Suprapubic skin (tissue), 4 donors: ENCODE measurements around the gene TMEM179B. TPM values are rescaled to one million over a fixed set of nuclear protein-coding genes. Genes with fewer than 3 reads are reported as not detected.

Source experiments
- DNase-seq, 2 donors: peaks; one replicate each; pipeline ENCODE4 v3.0.0-alpha.2; 2019; ENCODE audit warnings: low spot score in 2 of 2
- H3K27ac ChIP-seq: fragments of 200-600 bp; sonication (generic); one replicate; pipeline ENCODE4 v1.5.1; 2019
- H3K27me3 ChIP-seq: fragments of 200-600 bp; sonication (generic); one replicate; pipeline ENCODE4 v1.5.1; 2019
- H3K36me3 ChIP-seq: fragments of 200-600 bp; sonication (generic); one replicate; pipeline ENCODE4 v1.5.1; 2019
- H3K4me1 ChIP-seq: fragments of 200-600 bp; sonication (generic); one replicate; pipeline ENCODE4 v1.5.1; 2019
- H3K4me3 ChIP-seq: fragments of 200-600 bp; sonication (generic); one replicate; pipeline ENCODE4 v1.5.1; 2019; ENCODE audit warnings: mild to moderate bottlenecking
- H3K9me3 ChIP-seq: fragments of 200-600 bp; sonication (generic); one replicate; pipeline ENCODE4 v1.5.1; 2019
- CTCF ChIP-seq, 2 donors: fragments of 200-600 bp in 1 of 2; fragments of 450-650 bp in 1 of 2; sonication (generic) in 1 of 2; IDR thresholded peaks; one replicate each; pipeline ENCODE4 v1.5.1; 2016 to 2019; ENCODE audit warnings: antibody characterized with exemption in 2 of 2, mild to moderate bottlenecking in 1 of 2, moderate library complexity in 1 of 2
- EP300 ChIP-seq: sonication (generic); formaldehyde crosslinking; IDR thresholded peaks from one replicate; pipeline ENCODE4 v1.6.1; 2017; ENCODE audit warnings: antibody characterized with exemption
- POLR2A ChIP-seq, 2 donors: fragments of 450-650 bp; IDR thresholded peaks; one replicate each; pipeline ENCODE4 v1.6.1; 2017; ENCODE audit warnings: antibody characterized with exemption in 2 of 2, mild to moderate bottlenecking in 2 of 2, moderate library complexity in 2 of 2
- POLR2AphosphoS5 ChIP-seq, 3 donors: sonication (generic); formaldehyde crosslinking; IDR thresholded peaks; one replicate each; pipeline ENCODE4 v1.6.1; 2017; ENCODE audit warnings: antibody characterized with exemption in 3 of 3
- WGBS: methylation state at CpG from one replicate; pipeline ENCODE4 v1.1.5; 2018; 5-methylcytosine and 5-hydroxymethylcytosine counted together
- total RNA-seq, 4 donors: library from RNA; depleted of rRNA; stranded (reverse); fragments of >200 nt; gene quantifications; one replicate each; pipeline ENCODE4 v1.1.0, GENCODE V29; 2016

TMEM179B gene
- total RNA-seq, 4 donors from 2014 or later = 37.6 to 72.6 (median 59.8) TPM

DNA sequence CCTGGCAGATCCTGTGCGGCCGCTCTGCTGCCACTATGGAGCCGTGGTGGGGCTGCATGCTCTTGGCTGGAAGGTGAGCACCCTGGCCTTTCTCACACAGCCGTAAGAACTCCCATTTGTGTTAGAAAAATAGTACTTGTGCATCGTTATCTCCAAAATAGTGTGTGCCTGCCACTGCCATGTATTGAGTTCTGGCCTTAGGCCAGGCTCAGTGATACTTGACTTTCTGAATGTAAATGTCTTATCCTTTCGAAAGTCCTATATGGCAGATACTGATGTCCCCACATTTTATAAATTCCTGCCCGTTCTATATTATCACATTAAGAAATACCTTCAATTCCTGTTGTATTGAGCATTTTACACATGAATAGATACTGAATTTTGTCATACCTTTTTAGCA lies 4.4 kb upstream of the TMEM179B start:
- Histone ChIP-seq H3K9me3 (no peaks in the 10 kb centered on the region), H3K4me1 (peaks cover 13% of the 10 kb centered on the region), H3K27ac (no peak overlapping the region), H3K27me3 (no peaks in the 10 kb centered on the region), H3K36me3 (peaks cover 46% of the 10 kb centered on the region), H3K4me3 (no peak overlapping the region)
- no peak for TF ChIP-seq CTCF (IDR thresholded peaks at IDR 0.05)
- no peak for TF ChIP-seq POLR2AphosphoS5 (IDR thresholded peaks at IDR 0.05)
- TF ChIP-seq EP300 = no peak
- no peak for TF ChIP-seq POLR2A (IDR thresholded peaks at IDR 0.05)
- WGBS = 91% methylated on average over 7 of the region's 7 CpGs
- DNase-seq = no peak

DNA sequence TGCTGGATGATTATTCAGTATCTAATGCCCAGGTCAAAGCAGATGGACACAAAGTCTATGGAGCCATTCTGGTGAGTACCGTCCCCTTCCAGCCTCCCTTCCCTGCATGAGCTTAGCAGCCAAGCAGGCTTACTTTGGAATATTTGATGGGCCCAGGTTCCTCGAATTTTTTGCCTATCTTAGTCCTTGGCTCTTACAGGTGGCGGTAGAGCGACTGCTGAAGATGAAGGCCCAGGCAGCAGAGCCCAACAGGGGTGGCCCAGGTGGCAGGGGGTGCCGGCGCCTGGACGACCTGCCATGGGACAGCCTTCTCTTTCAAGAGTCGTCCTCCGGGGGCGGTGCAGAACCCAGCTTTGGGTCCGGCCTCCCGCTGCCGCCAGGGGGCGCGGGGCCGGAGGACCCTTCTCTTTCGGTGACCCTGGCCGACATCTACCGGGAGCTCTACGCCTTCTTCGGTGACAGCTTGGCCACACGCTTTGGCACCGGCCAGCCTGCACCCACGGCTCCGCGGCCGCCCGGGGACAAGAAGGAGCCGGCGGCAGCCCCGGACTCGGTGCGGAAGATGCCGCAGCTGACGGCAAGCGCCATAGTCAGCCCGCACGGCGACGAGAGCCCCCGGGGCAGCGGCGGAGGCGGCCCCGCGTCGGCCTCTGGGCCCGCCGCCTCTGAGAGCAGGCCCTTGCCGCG lies 741 bp upstream of the TMEM179B start:
- no peaks in the 10 kb centered on the region for H3K27me3 ChIP-seq
- peak; percentile 92 to 93 for DNase-seq
- peaks cover 29% of the 10 kb centered on the region for H3K36me3 ChIP-seq
- peak; percentile 89 to 90 for TF ChIP-seq CTCF (IDR thresholded peaks at IDR 0.05)
- TF ChIP-seq POLR2AphosphoS5 (IDR thresholded peaks at IDR 0.05) = peak in 2 of 3 donors; percentile 44 to 66
- no peak for TF ChIP-seq POLR2A (IDR thresholded peaks at IDR 0.05)
- H3K4me3 ChIP-seq = peak overlapping the region; percentile 84
- H3K27ac ChIP-seq = peak overlapping the region; percentile 95
- H3K9me3 ChIP-seq = no peaks in the 10 kb centered on the region
- peaks cover 48% of the 10 kb centered on the region for H3K4me1 ChIP-seq
- 2% methylated on average over 16 of the region's 51 CpGs for WGBS

- no peaks in the 10 kb centered on the region for H3K27me3 ChIP-seq
- no peak overlapping the region for H3K4me3 ChIP-seq
- H3K9me3 ChIP-seq = no peaks in the 10 kb centered on the region
- H3K27ac ChIP-seq = no peak overlapping the region
- TF ChIP-seq POLR2AphosphoS5 (IDR thresholded peaks at IDR 0.05) (no peak), POLR2A (IDR thresholded peaks at IDR 0.05) (no peak), CTCF (IDR thresholded peaks at IDR 0.05) (no peak), EP300 (no peak)
- DNase-seq = no peak
- WGBS = 61% methylated on average over 5 of the region's 5 CpGs
- H3K4me1 ChIP-seq = peaks cover 61% of the 10 kb centered on the region
- H3K36me3 ChIP-seq = peaks cover 31% of the 10 kb centered on the region
Observed at GRCh38 chr11:62788991-62789390, 1.8 kb downstream of the TMEM179B start.

GRCh38 chr11:62789576-62789975 lies 2.4 kb downstream of the TMEM179B start:
- Histone ChIP-seq H3K9me3 (no peaks in the 10 kb centered on the region), H3K4me1 (peaks cover 61% of the 10 kb centered on the region), H3K36me3 (peaks cover 37% of the 10 kb centered on the region), H3K4me3 (no peak overlapping the region), H3K27me3 (no peaks in the 10 kb centered on the region), H3K27ac (no peak overlapping the region)
- DNase-seq = no peak
- no peak for TF ChIP-seq POLR2A (IDR thresholded peaks at IDR 0.05)
- no peak for TF ChIP-seq CTCF (IDR thresholded peaks at IDR 0.05)
- TF ChIP-seq EP300 = no peak
- no peak for TF ChIP-seq POLR2AphosphoS5 (IDR thresholded peaks at IDR 0.05)
- 59% methylated on average over 3 of the region's 3 CpGs for WGBS

DNA sequence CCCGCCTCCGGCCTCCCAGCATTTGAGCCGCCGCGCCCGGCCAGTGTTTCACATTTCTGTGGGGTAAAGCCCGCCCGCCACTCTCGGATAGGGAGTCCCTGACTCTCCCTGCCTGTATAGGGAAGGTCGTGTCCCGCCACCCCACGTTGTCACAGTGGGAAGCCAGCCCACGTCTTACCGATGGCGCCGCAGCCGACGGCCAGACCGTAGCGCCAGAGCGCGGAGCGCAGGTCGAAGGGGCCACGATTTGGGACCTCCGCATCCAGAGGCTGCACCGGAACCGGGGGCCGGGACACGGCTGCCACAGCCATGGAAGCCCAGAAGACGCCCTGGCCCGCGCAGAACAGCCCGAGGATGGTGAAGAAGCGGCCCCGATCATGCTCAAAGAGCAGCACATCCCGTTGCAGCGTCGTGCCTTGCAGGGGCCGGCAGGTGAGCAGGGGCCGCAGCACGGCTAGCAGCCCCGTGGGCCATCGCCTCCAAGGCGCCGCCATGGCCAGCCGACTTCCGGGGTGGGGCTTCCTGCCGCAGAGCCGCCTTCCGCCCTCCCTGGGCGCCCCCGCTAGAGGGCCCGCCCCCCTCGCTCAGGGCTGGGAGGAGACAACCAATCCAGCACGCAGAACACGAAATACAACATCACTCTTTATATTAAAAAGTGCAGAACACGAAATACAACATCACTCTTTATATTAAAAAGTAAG lies 4.4 kb downstream of the TMEM179B start, which contains the start of gene TMEM223:
TSS of gene TMEM223 (minus strand) at position 506 of the 701 bp plus-strand sequence. CDS start at position 494, 12 bp downstream.
- peak within 1 kb of the TSS; percentile 92 for H3K4me3 ChIP-seq
- 3% methylated on average over 11 of the region's 58 CpGs for whole genome bisulfite sequencing
- peak; percentile 35 to 80 (median 77) for TF ChIP-seq POLR2AphosphoS5 (IDR thresholded peaks at IDR 0.05)
- TF ChIP-seq POLR2A (IDR thresholded peaks at IDR 0.05) = peak in 1 of 2 donors; percentile 47
- no peak for TF ChIP-seq CTCF (IDR thresholded peaks at IDR 0.05)
- H3K27me3 ChIP-seq = no peaks in the 10 kb centered on the region
- no peaks in the 10 kb centered on the region for H3K9me3 ChIP-seq
- peak within 1 kb of the TSS; percentile 91 for H3K27ac ChIP-seq
- H3K36me3 ChIP-seq = peaks cover 54% of the 10 kb centered on the region
- DNase-seq = peak; percentile 90 to 94
- peaks cover 48% of the 10 kb centered on the region for H3K4me1 ChIP-seq
